Fibroblast of skin of left biceps (primary cell): ENCODE measurements around the gene RIC8B.

Experiments
- DNase-seq, 2 experiments: peaks; one replicate each; pipeline ENCODE4 v3.0.0-alpha.2; 2013; ENCODE audit warnings: low read depth in 2 of 2

The RIC8B gene

DNA sequence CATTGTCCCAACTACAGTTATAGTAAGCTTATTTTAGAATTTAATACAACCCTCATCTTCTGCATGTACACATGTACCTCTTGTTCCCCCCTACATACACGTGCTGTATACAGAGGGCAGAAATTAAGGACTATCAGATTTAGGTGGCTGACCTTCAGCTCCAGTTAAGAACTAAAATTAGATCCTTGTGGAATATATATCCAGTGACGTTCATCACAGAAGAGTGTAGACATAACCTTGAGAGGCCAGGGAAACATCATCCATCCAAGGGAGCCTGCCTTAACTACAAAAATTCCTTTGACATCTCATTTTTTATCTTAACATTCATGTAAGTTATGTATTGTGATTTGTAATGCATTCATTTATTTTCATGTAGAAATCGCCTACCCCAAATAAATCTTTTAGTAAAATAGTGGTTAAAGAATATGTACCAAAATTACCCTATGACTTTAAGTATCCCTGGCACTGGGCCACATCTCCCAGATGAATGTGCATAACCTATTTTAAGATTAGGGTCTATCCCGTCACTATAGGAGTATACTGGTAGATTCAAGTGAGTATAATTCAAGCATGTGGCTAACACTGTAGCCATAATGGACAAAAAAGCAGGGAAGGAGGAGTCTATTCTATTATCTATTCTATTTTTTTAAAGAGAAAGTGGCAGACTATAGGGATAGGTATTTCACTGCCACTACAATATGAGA is 27.5 kb downstream of the RIC8B start:
- no peak for DNase-seq

DNA sequence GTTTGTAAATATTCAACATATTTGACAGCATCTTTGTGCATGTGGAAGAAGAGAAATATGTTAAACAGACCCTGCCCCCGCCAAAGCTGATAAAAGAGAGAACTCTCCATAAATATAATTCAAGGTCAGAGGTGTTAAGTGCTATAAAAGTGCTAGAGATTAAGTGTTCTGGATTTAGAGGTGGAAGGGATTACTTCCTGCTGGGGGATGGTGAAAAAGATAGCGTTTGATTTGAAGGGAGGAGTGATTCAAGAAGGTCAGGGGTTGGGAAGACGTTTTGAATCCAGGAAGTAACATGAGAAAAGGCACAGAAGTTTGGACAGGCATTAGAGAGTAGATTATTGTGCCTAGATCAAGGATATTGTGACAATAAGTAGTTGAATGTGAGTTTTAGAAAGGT is 30.2 kb downstream of the RIC8B start:
- no peak for DNase-seq

DNA sequence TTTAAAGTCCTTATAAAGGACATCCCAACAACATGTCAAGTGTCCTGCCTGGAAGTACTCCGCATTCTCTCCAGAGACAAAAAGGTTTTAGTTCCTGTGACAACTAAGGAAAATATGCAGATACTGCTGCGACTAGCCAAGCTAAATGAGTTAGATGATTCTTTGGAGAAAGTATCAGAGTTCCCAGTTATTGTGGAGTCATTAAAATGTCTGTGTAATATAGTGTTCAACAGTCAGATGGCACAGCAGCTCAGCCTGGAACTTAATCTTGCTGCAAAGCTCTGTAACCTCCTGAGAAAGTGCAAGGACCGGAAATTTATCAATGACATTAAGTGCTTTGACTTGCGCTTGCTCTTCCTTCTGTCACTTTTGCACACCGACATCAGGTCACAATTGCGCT is 40.2 kb downstream of the RIC8B start:
- no peak for DNase-seq

DNA sequence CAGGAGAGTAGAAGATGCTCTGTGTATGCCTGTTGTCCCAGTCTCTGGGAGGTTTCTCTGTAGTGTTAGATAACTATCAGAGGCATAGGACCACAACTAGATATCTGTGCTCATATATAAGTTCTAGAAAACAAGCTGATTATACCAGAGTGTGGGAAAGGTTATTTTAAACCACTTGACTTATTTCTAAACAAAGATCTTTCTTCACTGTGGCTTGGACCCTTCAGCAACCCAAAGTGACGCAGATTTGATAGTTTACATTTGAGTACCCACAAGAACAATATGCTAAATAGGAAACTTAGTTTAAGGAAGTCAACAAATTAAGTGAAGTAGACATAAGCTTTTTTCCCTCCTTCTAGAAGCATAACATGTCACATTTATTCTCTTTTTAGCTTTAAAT is 41.3 kb downstream of the RIC8B start:
- DNase-seq: no peak

DNA sequence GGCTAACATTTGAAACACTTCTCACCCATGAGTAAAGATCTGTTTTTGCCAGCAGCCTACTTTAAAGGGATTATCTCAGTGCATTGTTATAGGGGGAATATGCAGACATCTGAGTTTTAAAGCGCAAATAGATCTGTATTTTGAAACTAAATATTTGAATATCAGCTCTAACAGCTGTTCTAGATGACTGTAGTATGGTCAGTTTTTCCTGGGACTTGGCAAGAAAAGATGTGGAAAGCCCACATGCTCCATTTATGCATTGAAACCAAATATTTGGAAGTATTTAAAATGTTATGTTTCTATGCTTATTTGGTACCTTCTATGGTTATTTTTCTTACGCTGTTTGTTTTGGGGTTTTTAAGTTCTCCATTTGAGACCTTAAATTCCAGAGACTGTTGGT is 41.7 kb downstream of the RIC8B start:
- no peak for DNase-seq

DNA sequence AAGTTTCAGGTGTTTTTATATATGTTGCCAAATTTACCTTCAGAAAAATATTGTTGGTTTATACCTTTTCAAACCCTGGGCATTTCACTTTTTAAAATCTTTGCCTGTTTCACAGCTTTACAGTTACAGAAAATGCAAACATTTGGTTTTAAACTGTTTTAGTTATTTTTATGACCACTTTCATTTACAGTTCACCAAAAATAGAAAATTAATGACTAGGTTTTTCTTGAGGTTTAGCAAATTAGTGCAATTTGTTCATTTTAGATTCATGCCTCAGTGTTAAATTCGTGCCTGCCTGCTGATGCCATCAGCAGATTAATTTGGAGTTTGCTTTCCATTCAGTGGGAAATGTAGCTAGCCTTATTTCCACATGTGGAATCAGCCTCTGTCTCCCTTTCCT is 45.5 kb downstream of the RIC8B start:
- DNase-seq: no peak

DNA sequence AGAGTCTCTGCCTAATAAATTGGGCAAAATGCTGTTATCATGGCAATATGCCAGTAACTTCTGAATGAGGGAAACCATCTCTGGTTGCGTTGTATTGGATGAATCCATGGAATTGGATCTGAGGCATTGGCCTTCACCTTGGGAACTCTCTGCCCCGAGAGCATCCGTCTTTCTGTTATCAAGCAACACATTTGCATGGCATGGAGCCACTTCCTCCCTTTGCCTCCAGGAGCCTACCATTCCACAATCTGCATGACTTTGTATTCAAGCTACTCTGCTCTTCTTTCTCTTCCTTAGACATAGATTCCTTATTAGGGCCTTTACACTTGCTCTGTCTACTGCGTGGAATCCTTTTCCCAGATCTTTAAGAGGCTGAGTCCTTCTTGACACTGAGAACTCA is 57.2 kb downstream of the RIC8B start:
- no peak for DNase-seq

DNA sequence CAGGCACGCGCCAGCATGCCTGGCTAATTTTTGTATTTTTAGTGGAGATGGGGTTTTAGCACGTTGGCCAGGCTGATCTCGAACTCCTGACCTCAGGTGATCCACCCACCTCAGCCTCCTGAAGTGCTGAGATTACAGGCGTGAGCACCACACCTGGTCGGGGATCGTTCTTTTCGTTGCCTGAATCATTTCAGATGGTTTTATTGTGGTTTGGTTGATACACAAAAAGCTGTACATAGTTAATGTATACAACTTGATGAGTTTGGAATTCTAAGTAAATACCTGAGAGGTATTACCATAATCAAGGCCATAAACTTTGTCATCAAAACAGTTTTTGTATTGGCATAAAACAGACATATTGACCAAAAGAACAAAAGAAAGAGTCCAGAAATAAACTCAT is 63.3 kb downstream of the RIC8B start:
- DNase-seq: no peak

DNA sequence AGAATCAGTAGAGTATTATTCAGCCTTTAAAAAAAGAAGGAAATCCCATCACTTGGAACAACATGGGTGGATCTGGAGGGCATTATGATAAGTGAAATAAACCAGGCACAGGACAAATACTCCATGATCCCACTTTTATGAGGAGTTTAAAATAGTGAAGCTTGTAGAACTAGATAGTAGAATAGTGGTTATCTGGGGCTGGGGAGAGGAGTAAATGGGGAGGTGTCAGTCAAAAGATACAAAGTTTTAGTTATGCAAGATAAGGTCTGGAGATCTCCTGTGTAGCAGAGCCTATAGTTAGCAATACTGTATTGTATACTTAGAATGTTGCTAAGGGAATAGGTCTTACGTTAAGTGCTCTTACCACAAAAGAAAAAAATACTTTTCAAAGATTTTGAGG is 64.9 kb downstream of the RIC8B start:
- no peak for DNase-seq

DNA sequence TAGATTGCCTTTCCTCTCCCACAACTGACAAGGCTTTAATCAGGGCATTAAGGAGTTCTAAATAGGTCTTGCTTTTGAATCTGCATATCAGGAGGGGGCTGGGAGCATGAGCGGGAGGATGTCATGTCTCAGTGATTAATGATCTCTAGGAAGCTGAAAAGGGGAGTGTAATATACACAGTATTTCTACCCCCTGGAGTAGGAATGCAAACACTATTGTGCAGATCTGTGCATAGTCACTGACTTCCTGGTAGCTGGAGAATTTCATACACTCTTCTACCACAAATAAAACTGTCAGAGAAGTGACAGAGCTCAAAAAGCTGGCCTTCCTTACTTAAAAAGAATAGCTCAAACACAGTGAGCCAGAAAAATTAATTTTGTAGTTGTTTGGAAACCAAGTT is 65.8 kb downstream of the RIC8B start:
- peak; percentile 31 to 45 for DNase-seq

DNA sequence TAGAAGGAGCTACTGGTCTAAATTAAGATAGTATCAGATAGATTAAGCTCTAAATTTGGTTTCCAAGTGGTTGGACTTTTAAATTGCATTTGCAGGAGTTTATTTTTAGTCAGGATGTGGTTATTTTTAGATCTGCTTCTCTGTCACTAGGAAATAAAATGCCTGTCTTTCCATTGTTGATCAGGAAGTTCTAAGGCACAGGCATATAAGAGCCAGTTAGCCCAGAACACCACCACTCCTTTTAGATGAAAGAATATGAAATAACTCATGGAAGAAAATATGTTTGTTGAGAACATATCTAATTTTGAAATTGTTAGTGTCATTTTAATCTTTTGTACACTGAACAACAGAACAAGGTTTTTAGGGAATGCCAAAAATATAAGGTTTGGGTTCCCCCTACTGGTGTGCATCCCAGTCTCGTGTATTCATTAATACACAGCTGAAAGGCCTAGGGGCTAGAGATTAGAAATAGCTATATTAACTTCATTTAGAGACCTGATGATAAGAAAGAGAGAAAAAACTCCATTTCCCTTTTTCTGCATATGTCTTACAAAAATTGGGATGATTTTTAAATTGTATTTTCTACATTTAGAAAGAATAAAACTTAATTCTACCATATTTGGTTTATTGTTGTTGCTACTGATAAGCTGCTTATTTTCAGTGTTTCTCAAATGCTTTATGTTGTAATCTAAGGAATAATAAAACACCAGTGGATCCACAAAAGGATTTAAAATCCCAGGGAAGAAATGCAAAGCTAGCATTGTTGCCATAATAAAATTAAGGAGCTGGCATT is 67.2 kb downstream of the RIC8B start:
- DNase-seq: no peak

DNA sequence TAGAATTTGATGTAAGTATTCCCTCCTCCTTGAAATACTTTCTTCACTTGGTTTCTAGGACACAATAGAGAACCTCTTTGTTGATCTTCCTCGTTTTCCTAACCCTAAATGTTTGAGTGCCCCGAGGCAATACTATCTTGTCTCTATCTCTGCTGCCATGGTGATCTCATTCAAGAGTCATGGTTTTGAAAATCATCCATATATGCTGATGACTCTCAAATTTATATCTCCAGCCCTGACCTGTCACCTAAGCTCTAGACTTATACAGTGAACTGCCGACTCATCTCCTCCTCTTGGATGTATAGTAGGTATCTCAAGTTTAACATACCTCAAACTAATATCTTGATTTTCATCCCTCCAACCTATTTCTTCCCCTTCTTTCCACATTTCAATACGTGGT is 71.4 kb downstream of the RIC8B start:
- DNase-seq: no peak

DNA sequence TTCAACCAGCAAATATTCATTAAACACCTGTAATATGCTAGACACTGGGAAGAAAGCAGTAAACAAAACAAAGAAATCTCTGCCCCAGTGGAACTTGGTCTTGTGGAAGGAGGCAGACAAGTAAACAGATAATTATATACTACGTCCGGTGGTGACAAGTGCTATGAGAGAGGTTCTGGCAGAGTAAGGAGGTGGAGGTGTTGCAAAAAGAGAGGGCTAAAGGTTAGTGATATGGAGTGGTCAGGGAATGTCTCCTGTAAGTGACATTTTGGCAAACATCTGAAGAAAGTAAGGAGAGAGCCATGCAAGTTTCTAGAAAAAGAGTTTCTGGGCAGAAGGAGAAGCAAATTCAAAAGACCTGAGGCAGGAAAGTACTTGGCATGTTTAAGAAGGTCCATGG is 73.4 kb downstream of the RIC8B start:
- DNase-seq: no peak

DNA sequence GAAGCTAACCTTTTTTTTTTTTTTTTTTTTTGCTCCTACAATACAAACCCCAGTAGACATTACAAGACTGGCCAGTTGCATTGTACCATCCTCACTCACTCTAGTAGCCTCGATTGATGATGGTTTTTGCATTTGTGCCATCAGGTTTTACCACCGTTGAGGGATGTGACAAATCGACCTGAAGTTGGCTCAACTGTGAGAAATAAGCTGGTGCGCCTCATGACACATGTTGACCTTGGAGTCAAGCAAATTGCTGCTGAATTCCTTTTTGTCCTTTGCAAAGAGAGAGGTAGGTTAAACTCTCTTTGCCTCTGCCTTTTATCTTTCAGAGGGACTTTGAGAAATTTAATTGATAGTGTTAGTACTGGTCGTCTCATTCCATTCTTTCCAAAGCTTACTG is 76.8 kb downstream of the RIC8B start:
- no peak for DNase-seq

DNA sequence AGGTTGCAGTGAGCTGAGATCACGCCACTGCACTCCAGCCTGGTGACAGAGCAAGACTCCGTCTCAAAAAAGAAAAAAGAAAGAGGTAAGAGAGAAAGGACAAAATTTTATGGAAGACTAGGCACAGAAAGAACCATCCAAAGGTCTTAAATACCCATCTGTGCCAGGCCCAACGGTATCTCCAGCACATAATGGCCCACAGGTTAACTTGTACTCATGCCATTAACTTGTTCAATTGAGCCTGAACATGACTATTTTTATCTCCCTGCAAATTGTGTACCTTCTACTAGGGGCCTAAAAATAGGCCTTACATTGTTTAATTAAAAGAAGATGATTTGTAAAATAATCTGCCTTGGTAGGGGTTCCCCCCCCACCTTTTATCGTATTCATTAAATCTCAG is 80.2 kb downstream of the RIC8B start:
- DNase-seq: no peak

DNA sequence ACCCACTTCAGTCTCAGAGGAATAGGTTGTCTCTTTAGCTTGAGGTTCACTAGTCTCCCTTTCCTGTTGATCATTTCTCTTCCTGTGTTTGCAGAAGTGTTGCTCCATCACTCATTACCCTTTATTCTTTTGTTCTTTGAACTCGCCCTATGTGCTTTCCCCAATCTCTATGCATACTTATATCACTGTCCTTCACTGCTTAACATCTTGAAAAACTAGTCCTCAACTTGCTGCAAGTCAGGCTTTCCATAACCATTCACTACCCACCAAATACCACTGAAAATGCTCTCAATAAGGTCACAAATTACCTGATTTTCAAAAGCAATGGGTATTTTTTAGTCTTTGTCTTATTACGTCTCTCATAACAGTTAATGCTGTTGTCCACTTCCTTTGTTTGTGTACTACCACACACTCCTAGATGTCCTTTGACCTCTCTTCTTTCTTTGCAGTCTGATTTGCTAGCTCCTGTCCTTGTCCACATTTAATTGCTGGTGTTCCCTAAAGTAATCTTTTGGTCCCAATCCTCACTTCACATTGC is 80.8 kb downstream of the RIC8B start:
- DNase-seq: no peak

DNA sequence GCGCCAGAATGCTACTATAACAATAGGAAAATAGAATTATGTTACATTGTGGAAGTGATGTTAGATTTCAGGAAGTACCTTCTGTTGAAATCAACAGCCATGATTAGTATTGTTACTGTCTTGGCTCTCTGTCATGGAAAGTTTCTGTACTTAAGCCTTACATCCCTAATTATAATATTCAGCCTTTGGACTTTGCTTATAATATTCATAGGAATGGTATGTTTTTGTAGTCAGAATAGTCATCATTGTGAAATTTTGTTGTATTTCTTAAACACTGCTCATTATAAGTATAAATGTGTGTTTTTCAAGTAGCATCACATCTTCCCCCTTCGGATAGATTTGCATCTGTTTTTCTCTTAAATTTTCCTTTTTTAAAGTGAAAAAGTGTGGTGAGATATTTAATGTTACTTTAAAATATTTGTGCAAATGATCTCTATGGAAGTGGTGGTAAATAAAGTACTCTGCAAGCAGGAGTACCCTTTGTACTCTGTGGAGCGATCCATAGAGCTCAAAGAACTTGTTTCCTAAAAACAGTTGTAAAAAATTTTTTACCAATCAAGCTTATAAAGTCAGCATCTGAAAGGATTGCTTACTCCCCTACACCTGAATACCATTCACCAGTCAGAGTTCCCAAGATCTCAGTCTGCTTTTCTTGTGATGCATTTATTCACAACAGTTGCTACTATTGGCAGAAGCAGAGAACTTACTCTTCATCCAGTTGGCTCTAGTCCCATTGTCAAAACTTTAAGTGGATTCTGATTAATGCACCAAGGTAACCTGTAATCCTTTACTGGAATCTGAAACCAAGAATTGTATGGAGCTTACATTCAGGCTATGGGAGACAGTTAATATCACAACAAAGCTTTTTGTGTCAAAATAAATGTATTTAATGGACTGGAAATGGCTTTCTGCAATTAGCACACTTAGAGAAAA is 87.8 kb downstream of the RIC8B start:
- peak; percentile 42 to 43 for DNase-seq

DNA sequence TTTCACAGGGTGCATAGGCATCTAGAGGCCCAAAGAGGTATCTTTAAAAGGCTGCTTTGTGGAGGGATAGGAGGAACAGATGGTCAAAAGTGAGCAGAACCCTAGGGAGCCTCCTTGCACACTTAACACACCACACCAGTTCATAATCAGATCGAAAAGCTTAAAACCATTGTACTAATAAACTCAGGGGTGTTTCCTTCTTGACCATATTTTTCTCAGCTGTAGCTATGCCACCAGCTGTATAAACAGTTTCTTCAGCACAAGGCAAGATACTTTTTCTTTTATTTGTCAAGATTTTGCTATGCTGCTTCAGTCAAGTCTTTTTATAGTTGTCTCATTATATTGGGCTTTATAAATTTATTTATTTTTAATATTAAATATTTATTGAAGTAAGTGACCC is 88.7 kb downstream of the RIC8B start:
- no peak for DNase-seq

DNA sequence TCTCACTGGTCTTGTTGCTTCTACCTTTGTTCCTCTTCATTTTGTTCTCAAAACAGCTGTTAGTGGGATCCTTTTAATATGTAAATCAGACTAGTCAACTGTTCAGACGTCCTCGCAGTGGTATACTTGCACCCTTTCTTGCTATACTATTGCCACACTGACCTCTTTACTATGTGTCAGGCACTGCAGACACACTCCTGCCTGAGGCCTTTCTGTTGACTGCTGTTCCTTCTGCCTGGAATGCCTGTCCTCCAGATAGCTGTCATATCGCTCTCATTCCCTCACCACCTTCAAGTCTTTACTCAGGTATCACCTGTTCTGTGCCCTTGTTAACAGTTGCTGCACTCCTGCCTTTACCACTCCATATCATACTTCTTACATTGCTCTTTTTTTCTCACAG is 91.2 kb downstream of the RIC8B start:
- no peak for DNase-seq

DNA sequence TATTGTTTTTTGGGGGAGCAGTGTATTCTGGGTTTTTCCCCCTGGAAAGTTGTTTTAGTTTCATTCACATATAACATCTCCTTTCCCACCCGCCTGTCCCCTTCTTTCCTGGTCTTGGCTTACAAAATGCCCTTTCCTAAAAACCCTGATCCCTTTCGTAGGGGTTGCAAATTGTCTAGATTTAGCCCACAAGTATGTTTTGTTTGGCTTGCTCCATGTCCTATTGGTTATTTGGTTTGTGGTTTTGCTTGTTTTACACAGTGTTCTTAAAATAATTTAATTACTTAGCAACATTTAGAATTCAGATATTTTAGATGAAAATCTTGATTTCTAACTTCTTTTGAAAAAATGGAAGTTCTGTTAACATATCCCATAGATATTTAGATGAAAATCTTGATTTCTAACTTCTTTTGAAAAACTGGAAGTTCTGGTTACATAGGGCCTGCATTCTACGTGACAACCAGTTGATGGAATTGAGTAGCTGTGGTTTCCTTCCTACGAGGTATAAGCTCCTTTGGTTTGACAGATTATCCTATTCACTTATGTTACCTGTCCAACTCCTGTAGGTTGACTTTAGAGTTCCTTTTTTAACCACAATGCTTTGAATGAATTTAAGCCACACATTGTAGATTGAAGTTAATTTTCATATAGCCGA is 92.1 kb downstream of the RIC8B start:
- DNase-seq: no peak

DNA sequence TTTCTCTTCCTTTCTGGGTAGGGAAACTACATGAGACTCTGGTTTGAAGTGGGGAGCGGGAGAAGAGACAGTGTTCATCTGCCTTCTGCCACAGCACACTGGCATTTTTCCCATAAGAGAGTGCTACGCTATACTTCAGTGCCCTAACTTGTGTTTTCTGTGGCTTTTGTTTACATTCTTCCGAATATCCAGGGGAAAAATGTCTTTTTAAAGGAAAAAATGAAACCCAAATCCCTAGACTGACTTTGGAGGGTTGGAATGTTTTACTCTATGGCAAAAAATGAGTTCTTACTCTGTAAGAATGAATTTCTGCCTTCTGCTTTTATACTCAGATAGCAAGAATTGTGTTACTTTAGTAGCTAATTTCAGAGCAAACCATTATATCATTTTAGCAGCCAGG is 93.2 kb downstream of the RIC8B start:
- DNase-seq: no peak
